HG03378 (cell line): Measurements from ENCODE around the gene ST6GALNAC1.

Source experiments
- ATAC-seq: cut with Tn5 transposase; IDR thresholded peaks from one replicate; pipeline ENCODE4 v1.9.1; 2021; ENCODE audit warnings: mild to moderate bottlenecking, moderate library complexity; ENCODE audit not compliant: unreplicated experiment

The ST6GALNAC1 gene

DNA sequence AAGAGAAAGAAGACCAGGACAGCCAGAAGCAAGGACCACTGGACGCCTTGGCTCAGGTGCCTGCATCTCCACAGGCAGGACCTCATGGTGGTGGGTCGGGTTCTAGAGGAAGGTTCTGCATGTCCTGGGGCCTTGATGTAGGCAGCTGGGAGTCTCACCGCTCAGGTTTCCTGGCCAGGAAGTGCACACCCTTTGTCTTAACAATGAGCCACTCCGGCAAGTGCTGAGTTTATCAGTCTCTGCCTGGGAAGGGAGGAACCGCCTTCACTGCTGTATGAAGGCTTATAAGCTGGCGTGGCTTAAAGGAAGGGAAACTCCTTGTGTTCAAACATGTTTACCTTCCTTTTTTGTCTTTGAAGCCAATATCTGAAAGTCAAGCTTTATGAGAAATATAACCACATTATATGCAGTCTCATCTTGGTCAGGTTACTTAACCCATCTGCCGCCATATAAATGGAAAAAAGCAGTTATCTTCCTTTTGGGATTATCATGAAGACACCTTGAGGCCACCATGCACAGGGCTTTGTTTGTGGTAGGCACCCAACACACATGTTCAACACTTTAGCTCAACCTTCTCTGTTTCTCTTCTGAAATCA is at the start of gene ST6GALNAC1:
Gene ST6GALNAC1 (minus strand): TSS at position 205 of the 596 bp plus-strand sequence. CDS start 119 bp downstream, at position 86.
- ATAC-seq, result no peak

GRCh38 chr17:76691379-76692191 is 48.0 kb upstream of the ST6GALNAC1 start:
- ATAC-seq, result no peak

DNA sequence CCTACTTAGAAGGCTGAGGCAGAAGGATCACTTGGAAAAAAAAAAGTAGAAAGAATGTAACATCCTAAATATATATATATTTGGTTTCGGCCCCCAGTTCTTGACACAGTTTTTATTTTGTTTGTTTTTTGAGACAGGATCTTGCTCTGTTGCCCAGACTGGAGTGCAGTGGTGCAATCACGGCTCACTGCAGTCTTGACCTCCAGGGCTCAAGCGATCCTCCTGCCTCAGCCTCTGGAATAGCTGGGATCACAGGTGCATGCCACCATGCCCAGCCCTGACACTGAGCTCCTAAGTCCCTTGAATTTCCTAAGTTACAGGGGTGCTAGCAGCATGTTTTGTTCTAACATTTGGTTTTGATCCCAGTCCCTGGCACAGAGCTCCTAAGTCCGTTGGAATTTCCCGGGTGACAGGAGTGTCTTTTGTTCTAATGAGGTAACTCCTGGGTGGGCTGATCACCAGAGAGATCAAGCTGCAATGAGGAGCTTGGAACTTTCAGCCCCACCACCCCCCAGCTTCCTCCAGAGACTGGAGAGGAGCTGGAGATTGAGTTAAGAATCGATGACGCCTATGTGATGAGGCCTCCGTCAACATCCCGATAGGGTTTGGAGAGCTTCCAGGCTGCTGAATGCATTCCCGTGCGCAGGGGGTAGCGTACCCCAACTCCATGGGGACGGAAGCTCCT is 47.2 kb upstream of the ST6GALNAC1 start:
- ATAC-seq, result no peak

GRCh38 chr17:76689859-76690258 is 46.3 kb upstream of the ST6GALNAC1 start:
- ATAC-seq, result no peak

- no peak for ATAC-seq
These were observed 44.6 kb upstream of the ST6GALNAC1 start for GRCh38 chr17:76688165-76688622.

DNA sequence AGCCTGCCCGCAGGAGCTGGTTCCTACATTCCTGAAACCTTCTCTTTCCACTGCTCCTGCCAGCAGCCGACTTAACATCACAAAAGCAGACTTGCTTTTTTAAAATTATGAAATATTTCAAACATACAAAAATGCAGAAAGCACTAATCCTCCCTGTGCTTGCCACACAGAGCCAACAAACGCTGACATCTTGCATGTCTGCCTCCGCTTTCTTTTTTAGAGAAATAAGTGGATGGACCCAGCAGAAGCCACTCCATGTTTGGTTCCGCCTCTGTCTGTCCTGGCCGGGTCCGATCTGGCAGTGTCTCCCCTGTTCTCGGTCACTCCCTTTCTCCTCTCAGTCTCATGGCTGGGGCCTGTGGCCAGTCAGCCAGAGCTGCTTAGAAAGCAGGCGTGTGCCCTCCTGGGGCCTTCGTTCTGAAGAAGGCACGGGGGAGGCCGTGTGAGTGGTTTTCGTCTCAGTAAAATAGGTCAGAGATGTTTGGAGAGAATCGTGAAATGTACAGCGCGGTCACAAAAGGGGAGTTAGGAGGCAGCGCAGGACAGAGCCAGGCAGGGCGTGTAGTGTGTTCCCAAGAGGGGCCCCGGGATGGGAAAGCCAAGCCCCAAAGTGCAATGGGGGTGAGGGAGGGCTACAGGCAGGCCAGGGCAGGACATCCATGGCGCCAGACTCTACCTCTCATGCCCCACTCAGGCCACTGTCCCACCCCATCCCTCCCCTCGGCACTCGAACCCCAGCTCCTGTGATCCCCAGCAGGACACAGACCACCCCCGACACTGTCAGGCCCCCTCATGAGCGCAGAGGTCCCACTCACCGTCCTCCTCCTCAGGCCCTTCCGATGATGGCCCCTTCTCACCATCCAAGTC is 44.0 kb upstream of the ST6GALNAC1 start:
- ATAC-seq, result no peak

DNA sequence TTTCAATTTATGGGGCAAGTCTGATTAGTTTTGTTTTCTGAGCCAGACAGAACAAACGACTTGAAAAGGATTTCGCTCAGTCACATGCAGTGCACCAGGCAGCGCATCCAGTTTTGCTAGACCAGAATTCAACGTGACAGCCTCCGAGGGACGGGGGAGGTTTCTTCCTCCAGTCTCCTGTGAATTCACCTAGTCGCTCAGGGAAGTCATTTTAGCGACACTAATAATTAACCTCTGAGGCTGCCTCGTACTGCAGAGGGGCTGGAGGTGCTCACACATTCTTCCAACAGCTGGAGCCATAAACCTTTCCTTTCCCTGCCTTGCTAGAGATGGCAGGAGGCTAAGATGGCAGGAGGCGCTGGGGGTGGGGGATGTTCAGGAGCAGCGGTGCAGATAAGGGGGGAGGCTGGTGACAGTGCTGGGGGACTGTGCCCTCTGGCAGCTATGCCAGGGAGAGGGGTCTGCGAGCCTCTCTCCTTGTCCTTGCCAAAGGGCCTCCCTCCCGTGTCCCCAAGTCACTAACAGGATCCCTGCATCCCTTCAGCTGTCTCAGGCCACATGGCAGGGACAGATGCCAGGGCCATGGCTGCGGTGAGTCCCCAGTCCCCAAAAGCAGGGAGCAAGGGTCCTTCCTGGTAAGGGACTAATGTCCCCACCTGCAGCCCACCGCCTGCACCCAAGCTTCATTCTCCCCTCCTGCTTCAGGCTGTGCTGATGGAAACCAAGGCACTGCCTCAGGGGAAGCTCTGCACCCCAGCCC is 43.2 kb upstream of the ST6GALNAC1 start:
- no peak for ATAC-seq

GRCh38 chr17:76685846-76686245 is 42.3 kb upstream of the ST6GALNAC1 start:
- no peak for ATAC-seq

DNA sequence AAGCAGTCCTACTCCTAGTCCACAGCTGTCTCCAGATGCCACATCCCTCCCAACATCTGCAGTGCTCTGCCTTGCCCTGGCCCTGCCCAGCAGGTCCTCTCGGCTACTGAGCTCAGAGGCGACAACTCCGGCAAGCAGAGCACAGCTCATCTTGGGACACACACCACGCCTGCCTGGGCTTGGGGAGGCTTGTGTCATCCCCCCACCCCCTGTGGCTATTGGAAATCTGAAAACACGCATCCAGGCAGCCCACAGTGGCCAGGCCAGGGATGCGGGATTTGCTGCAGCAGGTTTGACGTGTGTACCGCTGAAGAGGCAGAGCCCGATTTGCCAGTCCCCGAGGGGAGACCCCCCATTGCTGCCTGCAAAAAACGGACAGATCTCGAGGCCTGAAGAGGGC is 41.8 kb upstream of the ST6GALNAC1 start:
- no peak for ATAC-seq

- ATAC-seq, result no peak
These were observed 41.2 kb upstream of the ST6GALNAC1 start for GRCh38 chr17:76684756-76685155.

- ATAC-seq, result no peak
These were observed 40.6 kb upstream of the ST6GALNAC1 start for GRCh38 chr17:76683921-76684745.

DNA sequence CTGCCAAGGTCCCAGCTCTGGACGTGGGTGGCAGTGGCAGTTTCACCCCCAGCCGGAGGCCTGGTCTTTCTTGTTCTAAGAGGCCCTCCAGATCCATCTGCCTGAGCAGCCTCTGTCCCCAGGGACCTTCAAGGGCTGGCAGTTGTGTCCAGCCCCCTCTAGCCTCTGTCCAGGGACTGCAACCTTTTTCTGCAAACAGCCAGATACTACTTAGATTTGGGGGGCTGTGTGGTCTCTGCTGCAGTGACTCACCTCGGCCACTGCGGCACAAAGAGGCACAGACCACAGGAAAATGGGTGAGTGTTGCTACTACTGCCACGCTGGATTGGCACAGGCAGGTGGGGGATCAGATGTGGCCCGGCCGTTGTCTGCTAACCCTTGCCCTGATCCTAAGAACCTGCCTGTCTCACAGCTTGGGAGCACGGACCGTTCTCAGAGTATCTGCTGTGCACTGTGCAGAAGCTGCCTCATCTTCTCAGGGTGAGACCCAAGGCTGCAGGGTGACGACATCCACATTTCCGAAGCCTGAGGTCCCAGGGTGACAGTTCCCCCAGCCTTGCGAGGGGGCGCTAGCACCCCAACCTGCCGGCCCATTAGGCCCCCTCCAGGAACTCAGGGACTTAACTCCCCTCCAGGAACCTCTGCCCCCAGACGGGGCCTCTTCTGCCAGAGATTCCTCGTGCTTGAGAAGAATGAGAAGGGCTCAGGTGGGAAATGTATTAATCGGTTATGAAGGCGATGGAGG is 39.6 kb upstream of the ST6GALNAC1 start:
- no peak for ATAC-seq

DNA sequence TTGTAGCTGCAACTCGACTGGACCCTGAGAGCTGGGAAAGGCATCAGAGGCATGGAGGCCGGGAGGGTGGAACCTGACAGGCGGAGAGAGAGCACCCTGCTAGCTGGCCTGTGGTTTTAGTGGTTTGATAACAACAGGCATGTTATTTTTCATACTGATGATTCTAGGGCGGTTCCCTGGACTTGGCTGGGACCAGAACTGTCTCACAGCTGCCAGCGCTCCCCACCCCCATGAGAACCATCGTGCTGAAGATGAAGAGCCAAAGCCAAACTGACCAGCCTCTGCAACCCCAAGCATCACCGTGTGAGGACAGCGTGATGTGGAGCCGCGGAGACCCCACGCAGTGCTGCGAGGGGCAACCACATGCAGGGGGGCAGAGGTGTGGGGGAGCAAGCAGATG is 38.7 kb upstream of the ST6GALNAC1 start:
- ATAC-seq, result no peak

DNA sequence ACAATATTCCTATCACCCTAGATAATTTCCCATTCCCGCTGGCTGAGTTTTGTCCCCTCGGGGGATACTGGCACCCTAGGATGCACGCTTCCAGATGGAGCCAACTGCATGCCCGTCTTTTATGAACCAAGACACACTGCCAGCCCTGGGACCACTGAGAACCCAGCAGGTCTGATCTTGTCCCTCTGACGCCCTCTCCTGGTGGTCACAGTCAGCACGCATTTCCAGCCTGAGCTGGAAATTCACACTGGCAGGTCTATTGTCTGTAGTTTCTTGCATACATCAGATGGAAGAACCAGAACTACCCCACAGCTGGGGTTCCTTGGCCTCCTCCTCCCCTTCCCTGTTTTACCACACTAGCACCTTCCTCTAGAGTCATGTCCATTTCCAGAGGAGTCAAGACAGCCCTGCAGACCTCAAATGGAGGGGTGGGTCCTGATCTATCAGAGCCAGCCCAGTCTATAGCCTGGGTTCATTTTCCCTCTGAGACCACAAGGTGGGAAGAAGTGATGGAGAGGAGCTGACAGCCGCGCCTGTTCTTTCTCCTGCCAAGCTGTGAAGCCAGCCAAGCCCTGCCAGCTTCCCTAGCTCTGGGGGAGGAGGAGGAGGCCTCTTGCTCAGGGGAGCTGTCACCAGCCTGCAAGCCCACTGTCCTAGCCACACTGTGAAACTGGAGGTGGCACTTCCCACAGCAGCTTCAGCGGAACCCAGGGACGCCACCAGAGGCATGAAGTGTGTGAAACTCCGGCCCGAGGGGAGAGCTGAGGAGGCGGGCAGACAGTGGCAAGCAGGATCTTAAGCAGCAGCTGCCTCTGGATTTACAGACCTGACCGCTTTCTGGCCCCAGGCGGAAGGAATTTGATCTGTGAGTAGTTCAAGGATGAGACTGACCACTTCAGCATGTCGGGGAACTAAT is 37.9 kb upstream of the ST6GALNAC1 start:
- no peak for ATAC-seq

DNA sequence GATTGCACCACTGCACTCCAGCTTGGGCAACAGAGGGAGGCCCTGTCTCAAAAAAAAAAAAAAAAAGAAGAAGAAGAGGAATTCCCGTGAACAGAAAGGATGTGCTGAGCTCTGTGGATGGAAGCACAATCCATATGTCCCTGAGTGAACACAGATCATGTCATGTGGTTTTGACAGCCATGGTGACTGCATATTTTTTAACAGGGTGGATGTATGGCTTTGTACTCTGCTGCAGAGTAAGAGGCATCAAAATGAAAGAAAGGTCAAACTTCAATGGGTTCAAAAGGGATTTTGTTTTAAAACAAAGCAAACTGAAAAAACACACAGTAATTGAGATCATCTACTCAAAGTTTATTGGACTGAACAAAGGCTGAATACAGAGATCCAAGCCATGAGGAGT is 35.7 kb upstream of the ST6GALNAC1 start:
- ATAC-seq, result no peak

GRCh38 chr17:76678330-76678729 is 34.8 kb upstream of the ST6GALNAC1 start:
- no peak for ATAC-seq

DNA sequence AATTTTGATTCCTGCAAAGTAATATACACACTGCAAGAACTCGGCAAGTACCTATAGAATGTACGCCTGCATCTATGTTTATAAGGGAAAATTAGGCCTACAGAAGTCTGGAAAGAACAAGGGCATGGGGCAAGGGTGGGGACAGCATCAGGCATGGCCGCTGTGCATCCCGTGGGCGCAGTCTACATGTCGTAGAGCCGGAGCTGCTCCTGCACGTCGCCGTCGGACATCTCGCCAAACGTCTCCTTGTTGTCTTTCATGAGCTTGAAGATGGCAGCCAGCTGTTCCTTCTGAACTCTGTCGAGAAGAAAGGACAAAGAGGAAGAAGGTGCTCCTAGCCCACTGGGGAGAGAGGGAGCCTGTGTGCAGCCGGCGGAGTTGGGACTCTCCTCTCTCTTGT is 33.8 kb upstream of the ST6GALNAC1 start:
- no peak for ATAC-seq

- ATAC-seq, result no peak
These were observed 33.1 kb upstream of the ST6GALNAC1 start for GRCh38 chr17:76676629-76677028.
